ENCODE results near the gene ALCAM.
"Not testable (repeated sequence)": the region's sequence is repeated elsewhere in the genome, so short reads cannot be mapped to it uniquely, and the experiment has no call there.

GRCh38 chr3:105389759-105390158 is 23.1 kb downstream of the ALCAM start:
- not testable (repeated sequence) for TF ChIP-seq CTCF (IDR thresholded peaks at IDR 0.05); POLR2AphosphoS5 (IDR thresholded peaks at IDR 0.05; ENCODE audit: low read depth, low read length)

All from Panc1 (cell line).